Activated CD4-positive, alpha-beta T cell treated with anti-CD3 and anti-CD28 coated beads, Interleukin-2, Interleukin-4, amounts not matched to agents 100 ng/mL and 50 ng/mL, durations not matched to agents 16 hours and 8 hours (primary cell): ENCODE measurements around the gene YIF1A.
A peak's percentile ranks its signal among the peaks of the same experiment; 100 is the strongest.

ENCODE experiments used
- DNase-seq: peaks from one replicate; pipeline ENCODE4 v3.0.0-alpha.2; 2020; ENCODE audit warnings: low spot score

YIF1A gene

DNA sequence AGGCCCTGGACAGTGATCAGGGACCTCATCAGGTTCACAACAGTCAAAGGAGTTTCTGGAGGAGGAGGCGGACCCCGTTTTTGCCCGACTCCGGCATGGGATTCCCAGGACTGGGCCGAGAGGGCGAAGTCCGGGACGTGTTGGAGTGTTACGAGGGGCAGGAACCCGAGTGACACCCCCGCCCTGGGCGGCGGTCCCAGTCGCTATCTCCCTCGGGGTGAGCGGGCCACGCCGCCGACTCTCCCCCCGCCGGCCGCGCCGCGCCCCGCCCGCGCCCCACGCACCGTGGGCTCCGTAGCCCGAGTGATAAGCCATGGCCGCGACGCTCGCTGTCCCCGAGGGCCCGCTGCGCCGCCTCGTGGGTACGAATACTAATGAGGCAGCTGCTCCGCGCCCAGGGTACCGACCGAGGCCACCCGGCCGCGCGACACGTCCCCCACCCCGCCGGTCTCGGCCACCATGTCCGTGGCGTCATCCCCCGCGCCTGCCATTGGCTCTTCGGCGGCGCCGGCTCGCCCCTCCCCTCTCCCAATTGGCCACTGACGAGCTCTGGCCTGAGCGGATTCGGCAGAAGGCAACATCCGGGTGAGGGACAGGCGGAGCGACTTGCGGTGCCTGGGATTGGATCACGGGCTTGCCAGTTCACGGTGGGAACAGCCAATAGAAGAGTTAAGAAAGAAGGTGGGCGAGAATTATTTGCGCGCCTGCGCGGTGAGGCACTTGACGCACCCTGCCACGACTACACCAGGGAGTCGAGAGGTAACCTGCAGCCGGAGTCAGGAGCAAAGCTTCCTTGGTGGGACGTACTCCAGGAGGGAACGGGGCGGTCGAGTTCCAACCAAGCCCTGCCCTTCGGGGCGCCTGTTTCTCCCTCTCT lies at the start of gene YIF1A:
Gene YIF1A (minus strand): TSS at position 473 of the 877 bp plus-strand sequence. CDS start 158 bp downstream, at position 315.
- DNase-seq: peak; percentile 100

GRCh38 chr11:66337103-66337899 lies 48.4 kb upstream of the YIF1A start:
- DNase-seq: no peak

DNA sequence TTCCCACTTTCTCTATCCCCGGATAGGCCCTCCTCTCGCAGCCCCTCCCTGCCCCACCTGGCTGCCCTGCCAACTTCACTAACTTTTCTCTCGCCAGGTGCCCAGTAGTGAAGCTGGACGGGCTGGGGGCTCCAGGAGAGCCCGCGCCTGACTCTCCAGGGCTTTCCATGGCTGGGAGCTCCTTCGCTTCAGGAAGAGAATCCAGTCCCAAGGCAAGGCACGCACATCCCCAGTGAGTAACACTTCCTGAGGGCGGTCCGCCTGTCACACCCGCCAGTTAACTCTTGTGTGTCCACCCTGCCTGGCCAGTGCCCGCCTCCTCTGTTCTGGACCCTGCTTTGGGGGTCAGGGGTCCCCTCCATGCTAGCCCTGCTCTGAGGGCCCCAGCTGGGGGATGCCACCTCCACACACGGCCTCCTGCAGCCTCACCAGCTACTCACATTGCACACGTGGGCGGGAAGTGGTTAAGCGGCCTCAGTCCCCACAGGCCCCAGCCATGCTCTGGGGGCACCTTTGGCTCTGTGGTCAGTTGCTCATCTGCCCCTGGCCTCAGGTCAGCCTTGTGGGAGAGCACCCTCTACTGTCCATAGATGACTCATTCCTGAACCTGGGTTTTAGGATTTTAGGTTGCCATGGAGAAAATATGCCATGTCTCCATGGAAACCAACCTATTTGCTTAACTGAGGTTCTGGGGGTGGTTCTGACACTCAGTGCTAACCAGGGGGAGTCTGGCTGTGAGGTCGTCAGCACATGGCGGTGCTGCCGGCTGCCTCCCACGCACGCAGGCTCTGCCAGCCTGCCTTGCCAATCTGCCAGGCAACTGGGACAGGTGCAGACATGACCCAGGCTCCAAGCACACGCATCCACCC lies 47.5 kb upstream of the YIF1A start, which contains the start of gene RIN1:
Gene RIN1 (minus strand): TSS at position 201 of the 869 bp plus-strand sequence. CDS start 32 bp downstream, at position 169.
- DNase-seq: peak; percentile 71

DNA sequence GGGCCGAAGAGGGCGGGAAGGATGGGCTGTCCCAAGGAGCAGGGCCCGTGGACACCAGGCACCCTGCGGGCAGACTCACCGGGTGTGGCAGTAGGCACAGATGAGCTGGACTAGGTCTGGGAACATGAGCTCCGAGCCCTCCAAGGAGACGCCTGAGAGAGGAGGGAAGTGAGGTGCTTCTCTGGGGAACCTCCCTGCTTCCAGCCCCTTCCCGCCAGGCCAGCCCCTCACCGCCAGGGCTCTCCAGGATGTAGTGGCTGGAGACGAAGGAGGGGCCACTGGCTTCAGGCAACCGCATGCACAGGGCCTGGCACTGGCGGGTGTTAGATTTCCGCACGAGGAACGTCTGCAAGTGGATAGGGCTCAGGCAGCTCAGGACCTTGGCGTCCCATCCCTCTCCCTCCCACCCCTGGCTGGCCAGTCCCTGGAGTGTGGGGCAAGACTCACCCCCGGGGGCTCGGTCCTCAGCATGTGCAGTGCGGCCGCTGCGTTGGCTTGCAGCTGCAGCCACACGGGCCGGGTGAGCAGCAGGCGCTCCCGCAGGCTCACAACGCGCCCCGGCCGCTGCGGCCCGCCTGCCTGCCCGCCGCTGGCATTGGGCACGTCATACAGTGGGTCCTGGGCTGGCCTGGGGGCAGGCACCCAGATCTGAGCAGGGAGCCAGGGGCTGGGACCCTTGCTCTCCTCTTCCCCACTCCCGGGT lies 46.7 kb upstream of the YIF1A start:
- no peak for DNase-seq

- no peak for DNase-seq
Observed at GRCh38 chr11:66334605-66335442, 45.9 kb upstream of the YIF1A start.

- DNase-seq: no peak
Observed at GRCh38 chr11:66333896-66334604, 45.1 kb upstream of the YIF1A start.

- DNase-seq: no peak
Observed at GRCh38 chr11:66333220-66333877, 44.4 kb upstream of the YIF1A start.

- no peak for DNase-seq
Observed at GRCh38 chr11:66332371-66333219, 43.7 kb upstream of the YIF1A start.

DNA sequence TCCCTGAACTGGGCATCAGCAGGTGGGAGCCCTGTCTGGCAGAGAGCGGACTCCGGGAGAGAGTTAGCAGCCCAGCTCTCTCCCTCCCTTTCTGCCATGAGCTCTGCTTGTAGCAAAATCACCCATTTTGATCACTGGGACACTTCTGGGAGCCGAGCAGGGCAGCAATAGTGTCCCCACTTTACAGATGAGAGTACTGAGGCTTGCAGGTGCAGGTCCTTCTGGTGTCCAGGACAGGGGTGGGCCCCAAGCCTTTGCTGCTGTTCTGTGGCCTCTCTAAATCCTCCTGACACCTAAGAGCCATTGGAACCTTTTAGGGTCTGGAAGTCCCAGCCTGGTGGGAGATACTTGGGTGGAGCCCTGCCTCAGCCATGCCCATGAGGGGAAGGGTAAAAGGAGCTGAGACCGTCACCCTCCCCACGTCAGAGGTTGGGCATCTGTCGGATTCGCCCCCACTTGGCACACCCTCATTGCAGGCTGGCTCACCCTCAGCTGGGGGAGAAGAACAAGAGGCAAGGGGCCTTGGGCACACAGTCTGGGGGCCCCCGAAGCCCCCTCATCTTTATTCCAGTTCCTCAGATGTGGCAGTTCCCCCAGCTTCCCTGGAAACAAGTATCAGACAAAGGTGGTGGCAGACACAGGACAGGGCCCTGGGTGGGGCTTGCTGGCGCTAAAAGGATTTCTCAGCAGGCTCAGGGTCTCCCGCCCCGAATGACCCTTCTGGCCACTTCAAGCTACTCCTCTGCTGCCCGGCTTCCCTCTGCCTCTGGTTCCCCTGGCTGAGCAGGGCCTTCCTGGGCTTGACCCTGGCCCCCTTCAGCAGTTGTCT lies 42.8 kb upstream of the YIF1A start:
- no peak for DNase-seq

GRCh38 chr11:66330931-66331330 lies 42.0 kb upstream of the YIF1A start:
- no peak for DNase-seq

DNA sequence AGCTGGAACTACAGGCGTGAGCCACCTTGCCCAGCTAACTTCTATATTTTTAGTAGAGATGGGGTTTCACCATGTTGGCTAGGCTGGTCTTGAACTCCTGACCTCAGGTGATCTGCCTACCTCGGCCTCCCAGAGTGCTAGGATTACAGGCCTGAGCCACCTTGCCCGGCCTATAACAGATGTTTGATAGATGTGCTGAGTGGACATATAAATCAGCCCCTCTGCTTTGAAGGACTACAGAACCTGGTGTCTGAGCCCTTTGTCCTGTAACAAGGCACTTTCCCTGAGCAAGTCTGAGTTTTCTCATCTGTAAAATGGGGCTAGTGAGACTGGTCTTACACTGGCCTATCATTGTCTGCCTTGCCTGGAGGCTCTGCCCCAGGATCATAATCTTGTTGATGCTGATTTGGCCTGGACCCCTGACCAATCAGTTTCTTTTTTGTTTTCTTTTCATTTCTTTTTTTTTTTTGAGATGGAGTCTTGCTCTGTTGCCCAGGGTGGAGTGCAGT lies 40.3 kb upstream of the YIF1A start:
- DNase-seq: no peak

- DNase-seq: peak; percentile 88
Observed at GRCh38 chr11:66328302-66329144, 39.6 kb upstream of the YIF1A start.

GRCh38 chr11:66328031-66328301 lies 39.0 kb upstream of the YIF1A start:
- DNase-seq: no peak

GRCh38 chr11:66327171-66328030 lies 38.5 kb upstream of the YIF1A start:
- DNase-seq: no peak
